H9 (cell line): ENCODE results near the gene ZNF407. TPM values are rescaled to one million over a fixed set of nuclear protein-coding genes. Genes with fewer than 3 reads are reported as not detected.

Source experiments
- DNase-seq: peaks from one replicate; pipeline ENCODE4 v3.0.0-alpha.2; 2017
- H2AFZ ChIP-seq: one replicate; pipeline ENCODE4 v1.6.1; 2013; ENCODE audit warnings: mild to moderate bottlenecking, low read length, control low read depth, moderate library complexity
- H2AK5ac ChIP-seq: 2 replicates; pipeline ENCODE4 v1.6.1; 2013; ENCODE audit warnings: low read length, control low read depth, mixed read lengths; ENCODE audit not compliant: insufficient read length
- H2BK120ac ChIP-seq: one replicate; pipeline ENCODE4 v1.6.1; 2013; ENCODE audit warnings: low read depth, mild to moderate bottlenecking, low read length, control low read depth, inconsistent platforms; ENCODE audit not compliant: poor library complexity, severe bottlenecking
- H2BK12ac ChIP-seq: 2 replicates; pipeline ENCODE4 v1.6.1; 2013; ENCODE audit warnings: low read length, control low read depth, mixed read lengths, low read depth; ENCODE audit not compliant: insufficient read length
- H2BK15ac ChIP-seq: 2 replicates; pipeline ENCODE4 v1.6.1; 2013; ENCODE audit warnings: low read depth, low read length, control low read depth
- H2BK20ac ChIP-seq: one replicate; pipeline ENCODE4 v1.6.1; 2013; ENCODE audit warnings: low read depth, mild to moderate bottlenecking, low read length, control low read depth, inconsistent platforms; ENCODE audit not compliant: poor library complexity, severe bottlenecking
- H2BK5ac ChIP-seq: 2 replicates; pipeline ENCODE4 v1.6.1; 2013; ENCODE audit warnings: low read length, control low read depth, mixed read lengths; ENCODE audit not compliant: insufficient read length
- H3K14ac ChIP-seq: 2 replicates; pipeline ENCODE4 v1.6.1; 2013; ENCODE audit warnings: low read length, control low read depth; ENCODE audit not compliant: insufficient read depth
- H3K18ac ChIP-seq: 2 replicates; pipeline ENCODE4 v1.6.1; 2013; ENCODE audit warnings: low read depth, mild to moderate bottlenecking, mixed read lengths, low read length, control low read depth; ENCODE audit not compliant: insufficient read length
- H3K23ac ChIP-seq: 2 replicates; pipeline ENCODE4 v1.6.1; 2013; ENCODE audit warnings: low read length, control low read depth, mixed read lengths, low read depth; ENCODE audit not compliant: insufficient read length
- H3K23me2 ChIP-seq: 2 replicates; pipeline ENCODE4 v1.6.1; 2013; ENCODE audit warnings: low read depth, mild to moderate bottlenecking, mixed read lengths, low read length, control low read depth; ENCODE audit not compliant: insufficient read length, poor library complexity, severe bottlenecking
- H3K27ac ChIP-seq: 2 replicates; pipeline ENCODE4 v1.5.1; 2013; ENCODE audit warnings: low read length, control low read depth, mixed read lengths, low read depth; ENCODE audit not compliant: insufficient read length
- H3K27me3 ChIP-seq: 2 replicates; pipeline ENCODE4 v1.6.1; 2013; ENCODE audit warnings: low read length, control low read depth, inconsistent platforms; ENCODE audit not compliant: insufficient read depth
- H3K4ac ChIP-seq: 2 replicates; pipeline ENCODE4 v1.6.1; 2013; ENCODE audit warnings: low read depth, mild to moderate bottlenecking, control low read depth, inconsistent platforms, low read length, moderate library complexity
- H3K4me1 ChIP-seq: 2 replicates; pipeline ENCODE4 v1.6.1; 2013; ENCODE audit warnings: low read length, control low read depth, inconsistent platforms; ENCODE audit not compliant: insufficient read depth
- H3K4me2 ChIP-seq: 2 replicates; pipeline ENCODE4 v1.6.1; 2013; ENCODE audit warnings: low read length, control low read depth, mixed read lengths; ENCODE audit not compliant: insufficient read length, insufficient read depth
- H3K56ac ChIP-seq: 2 replicates; pipeline ENCODE4 v1.6.1; 2013; ENCODE audit warnings: low read depth, mild to moderate bottlenecking, mixed read lengths, low read length, control low read depth; ENCODE audit not compliant: insufficient read length
- H3K79me1 ChIP-seq: 2 replicates; pipeline ENCODE4 v1.6.1; 2013; ENCODE audit warnings: low read depth, mild to moderate bottlenecking, moderate library complexity, low read length, control low read depth, inconsistent platforms; ENCODE audit not compliant: insufficient read depth, poor library complexity, severe bottlenecking
- H3K79me2 ChIP-seq: 2 replicates; pipeline ENCODE4 v1.6.1; 2013; ENCODE audit warnings: low read length, control low read depth, inconsistent platforms; ENCODE audit not compliant: insufficient read depth
- H3K9ac ChIP-seq: 2 replicates; pipeline ENCODE4 v1.6.1; 2013; ENCODE audit warnings: low read length, control low read depth, mixed read lengths; ENCODE audit not compliant: insufficient read length; ENCODE audit errors: extremely low read depth
- H3K9me3 ChIP-seq: one replicate; pipeline ENCODE4 v1.6.1; 2013; ENCODE audit warnings: low read depth, low read length, inconsistent platforms; ENCODE audit not compliant: control insufficient read depth
- H3T11ph ChIP-seq: one replicate; pipeline ENCODE4 v1.6.1; 2013; ENCODE audit warnings: mild to moderate bottlenecking, low read length, control low read depth, inconsistent platforms
- H4K20me1 ChIP-seq: one replicate; pipeline ENCODE4 v1.6.1; 2013; ENCODE audit not compliant: control insufficient read depth, insufficient read length, insufficient read depth
- H4K5ac ChIP-seq: 2 replicates; pipeline ENCODE4 v1.6.1; 2013; ENCODE audit warnings: low read depth, mild to moderate bottlenecking, mixed read lengths, low read length, control low read depth; ENCODE audit not compliant: insufficient read length
- H4K8ac ChIP-seq: replicated peaks from 2 replicates; pipeline ENCODE4 v1.6.1; 2013; ENCODE audit warnings: low read length, control low read depth, mixed read lengths, low read depth; ENCODE audit not compliant: insufficient read length
- H4K91ac ChIP-seq: 2 replicates; pipeline ENCODE4 v1.6.1; 2013; ENCODE audit warnings: low read depth, mild to moderate bottlenecking, moderate library complexity, mixed read lengths, low read length, control low read depth; ENCODE audit not compliant: insufficient read length
- H3K27ac Mint-ChIP-seq, 3 experiments: 2 replicates in 2 of 3; 3 replicates in 1 of 3; pipeline ENCODE4 v1.8.0; 2020 to 2021; ENCODE audit warnings: mixed read lengths in 3 of 3, mild to moderate bottlenecking in 1 of 3, moderate library complexity in 1 of 3
- H3K27me3 Mint-ChIP-seq: 2 replicates; pipeline ENCODE4 v1.8.0; 2021; ENCODE audit warnings: low read depth, mild to moderate bottlenecking, moderate library complexity, mixed read lengths
- H3K36me3 Mint-ChIP-seq, 3 experiments: 2 replicates in 2 of 3; 3 replicates in 1 of 3; pipeline ENCODE4 v1.8.0; 2020 to 2021; ENCODE audit warnings: low read depth in 3 of 3, mixed read lengths in 3 of 3; ENCODE audit not compliant: insufficient read depth in 1 of 3
- H3K4me1 Mint-ChIP-seq, 2 experiments: 2 replicates each; pipeline ENCODE4 v1.8.0; 2020; ENCODE audit warnings: mixed read lengths in 2 of 2
- H3K4me3 Mint-ChIP-seq, 2 experiments: 2 replicates in 1 of 2; 3 replicates in 1 of 2; pipeline ENCODE4 v1.8.0; 2020 to 2021; ENCODE audit warnings: mild to moderate bottlenecking in 2 of 2, mixed read lengths in 2 of 2, moderate library complexity in 1 of 2
- H3K9me3 Mint-ChIP-seq, 2 experiments: 2 replicates in 1 of 2; 3 replicates in 1 of 2; pipeline ENCODE4 v1.8.0; 2020; ENCODE audit warnings: mild to moderate bottlenecking in 2 of 2, mixed read lengths in 2 of 2, moderate library complexity in 1 of 2
- CTCF ChIP-seq: fragments of 200-600 bp; sonication (generic); conservative IDR thresholded peaks from 3 replicates; pipeline ENCODE4 v1.8.0; 2021; ENCODE audit warnings: antibody characterized with exemption, mild to moderate bottlenecking
- WGBS: extraction: QIAGEN DNeasy Blood & Tissue Kit; methylation state at CpG from one replicate; pipeline ENCODE4 v1.1.7; 2013; ENCODE audit warnings: missing lambda C conversion rate, low lambda C conversion rate, mixed read lengths; ENCODE audit not compliant: insufficient read length; ENCODE audit errors: extremely low coverage; 5-methylcytosine and 5-hydroxymethylcytosine counted together
- total RNA-seq: library from RNA; stranded (reverse); gene quantifications from 2 replicates; pipeline ENCODE4 v1.2.1, GENCODE V29; 2021

ZNF407 gene
- total RNA-seq, 1 experiment from 2014 or later: 8.7 TPM

- no CpG with 5 or more reads among the region's 6 CpGs for WGBS
- peaks cover 41 to 54% of the 10 kb centered on the region in 2 experiments for H3K4me1 Mint-ChIP-seq
Measured at GRCh38 chr18:74804677-74805076, 207.0 kb downstream of the ZNF407 start.

More at GRCh38 chr18:74804677-74805076, 207.0 kb downstream of the ZNF407 start:
- Histone ChIP-seq H2AK5ac (no peak overlapping the region), H2AFZ (no peak overlapping the region), H2BK20ac (no peak overlapping the region), H3K14ac (no peak overlapping the region), H3K27me3 (no peaks in the 10 kb centered on the region), H3K27ac (no peak overlapping the region), H3K23ac (no peak overlapping the region), H2BK120ac (no peak overlapping the region), H3K56ac (no peak overlapping the region), H3K79me1 (no peaks in the 10 kb centered on the region), H2BK15ac (no peak overlapping the region), H4K8ac (no peak overlapping the region), H4K91ac (no peak overlapping the region), H3K79me2 (no peaks in the 10 kb centered on the region), H4K20me1 (no peaks in the 10 kb centered on the region), H3K4ac (no peak overlapping the region), H3K18ac (no peak overlapping the region), H3K4me2 (no peak overlapping the region), H3K23me2 (no peaks in the 10 kb centered on the region), H2BK5ac (no peak overlapping the region), H3K9ac (no peak overlapping the region), H4K5ac (no peak overlapping the region), H3T11ph (no peak overlapping the region), H3K4me1 (peaks cover 6% of the 10 kb centered on the region; the same call in 1 of the 2 replicates), H2BK12ac (no peak overlapping the region), H3K9me3 (no peaks in the 10 kb centered on the region)
- Mint-ChIP-seq H3K36me3 (no peaks in the 10 kb centered on the region), H3K9me3 (no peaks in the 10 kb centered on the region), H3K4me3 (peak overlapping the region in 1 of 2 experiments; percentile 53; a peak in 1 of 5 replicates), H3K27ac (peak overlapping the region; percentile 50 to 81 (median 77); a peak in 3 of 7 replicates), H3K27me3 (no peaks in the 10 kb centered on the region)
- DNase-seq: no peak
- TF ChIP-seq CTCF: no peak
